ENCODE results near the gene ANKS3.

DNA sequence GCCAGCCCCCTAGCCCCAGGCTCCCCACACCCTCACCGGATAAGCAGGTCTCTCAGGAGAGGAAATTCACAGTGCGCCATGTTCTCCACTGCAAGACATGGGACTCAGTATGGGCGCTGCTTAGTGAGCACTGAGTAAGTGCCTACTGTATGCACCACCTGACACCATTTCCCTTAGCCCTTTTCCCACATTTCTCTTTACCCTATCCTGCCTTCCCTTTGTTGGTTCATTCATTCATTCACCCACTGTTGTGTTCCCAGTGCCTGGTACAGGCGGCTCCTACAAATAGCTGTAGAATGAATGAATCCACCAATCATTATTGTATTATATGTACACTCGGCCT is 44.0 kb upstream of the ANKS3 start:
- TF ChIP-seq ZNF274 (IDR thresholded peaks at IDR 0.05; ENCODE audit: low read depth, low read length) (no peak), EZH2phosphoT487 (IDR thresholded peaks at IDR 0.05; ENCODE audit: borderline replicate concordance) (no peak)
- TF ChIP-seq, protein P1, sequence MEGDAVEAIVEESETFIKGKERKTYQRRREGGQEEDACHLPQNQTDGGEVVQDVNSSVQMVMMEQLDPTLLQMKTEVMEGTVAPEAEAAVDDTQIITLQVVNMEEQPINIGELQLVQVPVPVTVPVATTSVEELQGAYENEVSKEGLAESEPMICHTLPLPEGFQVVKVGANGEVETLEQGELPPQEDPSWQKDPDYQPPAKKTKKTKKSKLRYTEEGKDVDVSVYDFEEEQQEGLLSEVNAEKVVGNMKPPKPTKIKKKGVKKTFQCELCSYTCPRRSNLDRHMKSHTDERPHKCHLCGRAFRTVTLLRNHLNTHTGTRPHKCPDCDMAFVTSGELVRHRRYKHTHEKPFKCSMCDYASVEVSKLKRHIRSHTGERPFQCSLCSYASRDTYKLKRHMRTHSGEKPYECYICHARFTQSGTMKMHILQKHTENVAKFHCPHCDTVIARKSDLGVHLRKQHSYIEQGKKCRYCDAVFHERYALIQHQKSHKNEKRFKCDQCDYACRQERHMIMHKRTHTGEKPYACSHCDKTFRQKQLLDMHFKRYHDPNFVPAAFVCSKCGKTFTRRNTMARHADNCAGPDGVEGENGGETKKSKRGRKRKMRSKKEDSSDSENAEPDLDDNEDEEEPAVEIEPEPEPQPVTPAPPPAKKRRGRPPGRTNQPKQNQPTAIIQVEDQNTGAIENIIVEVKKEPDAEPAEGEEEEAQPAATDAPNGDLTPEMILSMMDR (IDR thresholded peaks at IDR 0.05 in 2 of 3, conservative IDR thresholded peaks at IDR 0.05 in 1 of 3; ENCODE audit: borderline replicate concordance in 1 of 3, insufficient read depth in 1 of 3, low read depth in 2 of 3, low read length in 2 of 3): no peak
- TF ChIP-seq, protein P2, sequence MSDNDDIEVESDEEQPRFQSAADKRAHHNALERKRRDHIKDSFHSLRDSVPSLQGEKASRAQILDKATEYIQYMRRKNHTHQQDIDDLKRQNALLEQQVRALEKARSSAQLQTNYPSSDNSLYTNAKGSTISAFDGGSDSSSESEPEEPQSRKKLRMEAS (IDR thresholded peaks at IDR 0.05): no peak
